Femur (tissue), 1 donor: ENCODE results near the gene ARPP19.

Source experiments
- DNase-seq: peaks from one replicate; pipeline ENCODE4 v3.0.0-alpha.2; 2017

Gene ARPP19

GRCh38 chr15:52511084-52511483 lies 57.7 kb downstream of the ARPP19 start:
- DNase-seq, result no peak

- no peak for DNase-seq
These were observed 59.2 kb downstream of the ARPP19 start for GRCh38 chr15:52509500-52510245.

GRCh38 chr15:52506549-52506948 lies 62.3 kb downstream of the ARPP19 start:
- no peak for DNase-seq

- DNase-seq, result no peak
These were observed 63.7 kb downstream of the ARPP19 start for GRCh38 chr15:52505151-52505550.

- DNase-seq, result no peak
These were observed 64.9 kb downstream of the ARPP19 start for GRCh38 chr15:52503788-52504496.

- no peak for DNase-seq
These were observed 66.2 kb downstream of the ARPP19 start for GRCh38 chr15:52502608-52503007.

GRCh38 chr15:52499506-52499905 lies 69.3 kb downstream of the ARPP19 start:
- DNase-seq, result no peak

- no peak for DNase-seq
These were observed 70.1 kb downstream of the ARPP19 start for GRCh38 chr15:52498706-52499105.
